GM12872 (cell line): ENCODE data around the gene TRIM40.

ENCODE experiments used
- TF ChIP-seq, protein P1 (sequence below): IDR thresholded peaks from 3 replicates; pipeline ENCODE4 v1.5.1; 2011; ENCODE audit warnings: low read depth, mild to moderate bottlenecking, low read length, moderate library complexity; ENCODE audit not compliant: insufficient read depth

Gene TRIM40

DNA sequence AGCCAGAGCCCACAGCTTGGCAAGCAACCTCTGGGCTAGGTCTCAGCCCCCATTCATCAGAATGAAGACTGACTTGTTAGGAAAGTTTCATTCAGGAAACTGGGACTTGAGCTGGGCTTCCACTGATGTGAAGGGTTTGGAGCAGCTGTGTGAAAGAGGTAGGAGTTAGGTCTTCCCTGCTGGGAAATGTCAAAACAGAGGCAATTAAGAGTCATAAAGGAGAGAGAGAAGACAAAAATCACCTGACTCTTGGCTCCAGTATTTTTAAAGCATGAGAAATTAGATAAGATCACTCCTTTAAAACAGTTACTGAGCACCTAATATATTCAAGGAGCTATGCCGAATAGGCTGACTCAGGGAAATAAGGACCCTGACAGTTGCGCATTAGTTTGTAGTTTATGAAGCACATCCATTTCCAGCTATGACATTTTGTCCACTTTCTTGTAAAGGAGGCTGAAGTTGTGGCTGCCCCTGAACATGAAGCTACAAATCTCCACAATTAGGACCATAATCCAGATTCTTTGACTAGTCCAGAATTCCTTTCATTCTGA lies 3.9 kb upstream of the TRIM40 start:
- TF ChIP-seq, protein P1, sequence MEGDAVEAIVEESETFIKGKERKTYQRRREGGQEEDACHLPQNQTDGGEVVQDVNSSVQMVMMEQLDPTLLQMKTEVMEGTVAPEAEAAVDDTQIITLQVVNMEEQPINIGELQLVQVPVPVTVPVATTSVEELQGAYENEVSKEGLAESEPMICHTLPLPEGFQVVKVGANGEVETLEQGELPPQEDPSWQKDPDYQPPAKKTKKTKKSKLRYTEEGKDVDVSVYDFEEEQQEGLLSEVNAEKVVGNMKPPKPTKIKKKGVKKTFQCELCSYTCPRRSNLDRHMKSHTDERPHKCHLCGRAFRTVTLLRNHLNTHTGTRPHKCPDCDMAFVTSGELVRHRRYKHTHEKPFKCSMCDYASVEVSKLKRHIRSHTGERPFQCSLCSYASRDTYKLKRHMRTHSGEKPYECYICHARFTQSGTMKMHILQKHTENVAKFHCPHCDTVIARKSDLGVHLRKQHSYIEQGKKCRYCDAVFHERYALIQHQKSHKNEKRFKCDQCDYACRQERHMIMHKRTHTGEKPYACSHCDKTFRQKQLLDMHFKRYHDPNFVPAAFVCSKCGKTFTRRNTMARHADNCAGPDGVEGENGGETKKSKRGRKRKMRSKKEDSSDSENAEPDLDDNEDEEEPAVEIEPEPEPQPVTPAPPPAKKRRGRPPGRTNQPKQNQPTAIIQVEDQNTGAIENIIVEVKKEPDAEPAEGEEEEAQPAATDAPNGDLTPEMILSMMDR, result no peak

DNA sequence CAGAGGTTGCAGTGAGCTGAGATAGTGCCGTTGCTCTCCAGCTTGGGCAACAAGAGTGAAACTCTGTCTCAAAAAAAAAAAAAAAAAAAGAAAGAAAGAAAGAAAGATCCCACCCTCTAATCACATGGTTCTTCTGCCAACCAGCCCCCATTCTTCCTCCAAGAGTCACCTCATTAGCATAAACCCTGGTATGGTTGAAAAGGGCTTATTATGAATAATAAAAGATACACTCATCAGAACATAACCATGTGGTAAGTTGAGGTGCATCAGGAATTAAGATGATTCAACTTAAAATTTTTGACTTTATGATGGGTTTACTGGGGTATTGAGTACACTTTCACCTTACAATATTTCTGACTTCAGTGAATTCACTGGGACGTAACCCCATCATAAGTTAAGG lies 793 bp upstream of the TRIM40 start:
- TF ChIP-seq, protein P1, result no peak

DNA sequence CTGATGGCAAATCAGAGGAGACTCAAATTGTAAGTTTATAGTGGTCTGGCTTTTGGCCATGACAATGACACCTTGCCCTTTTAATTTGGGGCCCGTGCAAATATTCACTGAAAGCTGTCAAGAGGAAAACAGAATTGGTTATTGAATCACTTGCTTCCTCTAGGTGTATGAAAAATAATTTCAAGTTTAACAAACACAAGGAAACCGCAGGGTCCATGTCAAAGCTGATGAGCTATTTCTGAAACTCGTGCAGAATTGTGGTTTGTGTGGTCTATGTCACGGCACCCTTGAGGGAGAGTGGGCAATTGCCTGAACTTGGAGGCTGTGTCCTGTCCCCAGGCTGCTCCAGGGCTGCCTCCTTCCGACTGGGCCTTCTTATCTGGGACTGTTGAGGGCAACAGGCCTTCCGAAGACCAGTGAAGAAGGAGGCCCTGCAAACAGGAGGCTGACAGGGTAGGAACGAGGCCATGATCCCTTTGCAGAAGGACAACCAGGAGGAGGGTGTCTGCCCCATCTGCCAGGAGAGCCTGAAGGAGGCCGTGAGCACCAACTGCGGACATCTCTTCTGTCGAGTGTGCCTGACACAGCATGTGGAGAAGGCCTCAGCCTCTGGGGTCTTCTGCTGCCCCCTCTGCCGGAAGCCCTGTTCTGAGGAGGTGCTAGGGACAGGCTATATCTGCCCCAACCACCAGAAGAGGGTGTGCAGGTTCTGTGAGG lies 788 bp downstream of the TRIM40 start:
- TF ChIP-seq, protein P1, result no peak

DNA sequence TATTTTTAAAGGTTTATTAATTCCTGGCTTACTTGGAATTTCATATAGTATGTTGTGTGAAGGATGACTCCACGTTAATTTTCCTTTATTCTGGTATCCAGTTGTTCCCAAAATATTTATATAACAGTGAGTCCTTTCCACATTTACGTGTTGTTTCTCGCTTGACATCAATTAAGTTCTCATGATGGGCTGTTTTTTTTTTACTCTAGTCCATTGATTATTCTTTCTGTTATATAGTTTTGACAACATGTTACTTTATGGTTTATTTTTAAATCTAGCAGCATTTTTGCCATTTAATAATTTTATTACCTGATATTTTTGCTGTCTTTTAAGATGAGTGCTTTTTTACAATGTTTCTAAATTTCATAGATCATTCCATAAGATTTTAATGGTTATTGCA lies 6.7 kb downstream of the TRIM40 start:
- TF ChIP-seq, protein P1, result no peak

DNA sequence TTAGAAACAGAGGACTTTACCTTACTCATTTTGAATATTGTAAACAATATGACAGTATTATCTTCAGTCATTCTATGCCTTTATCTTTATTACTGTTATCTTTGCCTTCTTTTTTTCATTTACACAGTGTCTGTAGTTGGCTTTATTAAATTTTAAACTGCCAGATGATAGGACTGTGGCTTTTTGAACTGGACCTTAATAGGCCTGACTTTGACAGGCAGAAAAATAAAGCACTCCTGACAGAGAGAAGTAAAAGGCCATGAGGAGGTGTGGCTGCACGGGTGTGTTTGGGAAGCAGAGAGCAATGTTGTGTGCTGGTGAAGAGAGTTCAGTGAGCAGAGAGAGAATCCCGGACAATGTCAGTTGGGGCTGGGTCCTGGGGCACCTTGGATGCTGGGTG lies 7.8 kb downstream of the TRIM40 start:
- TF ChIP-seq, protein P1, result no peak

DNA sequence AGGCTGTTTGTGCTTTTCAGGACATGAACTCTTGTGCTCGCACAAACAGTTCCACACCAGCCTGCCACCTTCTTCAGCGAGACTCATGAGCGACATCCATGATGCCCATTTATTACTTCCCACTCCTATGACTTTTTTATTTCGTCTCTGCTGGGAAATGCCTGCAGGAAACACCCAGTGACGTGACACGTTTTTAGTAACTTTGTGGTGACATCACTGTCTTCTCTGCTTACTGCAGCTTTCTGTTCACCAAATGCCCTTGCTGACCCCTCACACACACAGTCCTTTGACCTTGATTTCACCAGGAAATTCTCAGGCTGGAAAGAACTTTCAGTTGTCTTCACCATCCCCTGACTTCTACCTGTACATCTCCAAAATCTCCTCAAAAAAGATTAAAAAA lies 8.9 kb downstream of the TRIM40 start:
- TF ChIP-seq, protein P1, result no peak

DNA sequence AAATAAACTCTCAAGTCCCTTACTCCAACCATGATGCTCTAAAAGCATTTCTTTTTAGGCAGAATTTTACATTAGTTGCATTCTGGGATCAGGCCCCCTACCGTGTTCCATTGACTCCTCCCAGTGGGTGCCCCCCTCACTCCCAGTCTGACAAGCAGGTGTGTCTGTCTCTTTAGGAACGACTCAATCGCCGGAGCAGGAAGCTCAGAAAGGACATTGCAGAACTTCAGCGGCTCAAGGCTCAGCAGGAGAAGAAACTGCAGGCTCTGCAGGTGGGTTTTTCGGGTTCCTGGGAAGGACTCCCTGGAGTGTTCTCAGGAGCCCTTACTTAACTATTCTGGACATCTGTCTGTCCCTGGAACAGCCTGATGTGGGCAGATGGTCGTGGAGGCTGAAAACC lies 9.9 kb downstream of the TRIM40 start:
- TF ChIP-seq, protein P1, result no peak
